GM21619 (cell line): ENCODE measurements around the gene FTO.
"Not testable (repeated sequence)": the region's sequence is repeated elsewhere in the genome, so short reads cannot be mapped to it uniquely, and the experiment has no call there.

Source experiments
- ATAC-seq: cut with Tn5 transposase; IDR thresholded peaks from one replicate; pipeline ENCODE4 v1.9.1; 2021; ENCODE audit not compliant: unreplicated experiment

FTO gene

GRCh38 chr16:54169112-54169511 is 465.2 kb downstream of the FTO start:
- no peak for ATAC-seq

- ATAC-seq = no peak
These were observed 467.9 kb downstream of the FTO start for GRCh38 chr16:54171626-54172537.

- ATAC-seq = no peak
These were observed 469.5 kb downstream of the FTO start for GRCh38 chr16:54173490-54173889.

- ATAC-seq = no peak
These were observed 470.2 kb downstream of the FTO start for GRCh38 chr16:54174201-54174600.

GRCh38 chr16:54174750-54175149 is 470.8 kb downstream of the FTO start:
- ATAC-seq = no peak

- no peak for ATAC-seq
These were observed 471.2 kb downstream of the FTO start for GRCh38 chr16:54175169-54175551.

GRCh38 chr16:54175552-54176375 is 471.8 kb downstream of the FTO start:
- no peak for ATAC-seq

GRCh38 chr16:54176376-54176901 is 472.5 kb downstream of the FTO start:
- ATAC-seq = no peak

GRCh38 chr16:54177052-54177861 is 473.3 kb downstream of the FTO start:
- no peak for ATAC-seq

GRCh38 chr16:54177862-54178477 is 474.0 kb downstream of the FTO start:
- ATAC-seq = no peak

GRCh38 chr16:54178478-54178976 is 474.6 kb downstream of the FTO start:
- ATAC-seq = no peak

- no peak for ATAC-seq
These were observed 476.7 kb downstream of the FTO start for GRCh38 chr16:54180421-54181359.

GRCh38 chr16:54181683-54182329 is 477.9 kb downstream of the FTO start:
- ATAC-seq = not testable (repeated sequence)

- ATAC-seq = no peak
These were observed 481.1 kb downstream of the FTO start for GRCh38 chr16:54185045-54185444.

- no peak for ATAC-seq
These were observed 487.2 kb downstream of the FTO start for GRCh38 chr16:54191163-54191562.

- ATAC-seq = no peak
These were observed 487.6 kb downstream of the FTO start for GRCh38 chr16:54191592-54191991.

GRCh38 chr16:54193013-54193664 is 489.2 kb downstream of the FTO start:
- ATAC-seq = no peak

GRCh38 chr16:54193665-54194333 is 489.8 kb downstream of the FTO start:
- peak; percentile 95 for ATAC-seq
